HG02885 (cell line): ENCODE measurements around the gene BCL3.
"Not testable (repeated sequence)": the region's sequence is repeated elsewhere in the genome, so short reads cannot be mapped to it uniquely, and the experiment has no call there.

Source experiments
- ATAC-seq: cut with Tn5 transposase; IDR thresholded peaks from one replicate; pipeline ENCODE4 v1.9.1; 2021; ENCODE audit warnings: mild to moderate bottlenecking; ENCODE audit not compliant: unreplicated experiment, poor library complexity

BCL3 gene

DNA sequence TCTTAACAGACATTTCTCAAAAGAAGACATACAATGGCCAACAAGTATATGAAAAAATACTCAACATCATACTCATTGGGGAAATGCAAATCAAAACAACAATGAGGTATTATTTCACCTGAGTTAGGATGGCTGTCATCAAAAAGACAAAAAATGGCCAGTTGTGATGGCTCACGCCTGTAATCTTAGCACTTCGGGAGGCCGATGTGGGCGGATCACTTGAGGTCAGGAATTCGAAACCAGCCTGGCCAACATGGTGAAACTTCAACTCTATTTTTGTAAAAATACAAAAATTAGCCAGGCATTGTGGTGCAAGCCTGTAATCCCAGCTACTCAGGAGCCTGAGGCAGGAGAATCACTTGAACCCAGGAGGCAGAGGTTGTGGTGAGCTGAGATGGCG, 27.6 kb upstream of the BCL3 start:
- no peak for ATAC-seq

DNA sequence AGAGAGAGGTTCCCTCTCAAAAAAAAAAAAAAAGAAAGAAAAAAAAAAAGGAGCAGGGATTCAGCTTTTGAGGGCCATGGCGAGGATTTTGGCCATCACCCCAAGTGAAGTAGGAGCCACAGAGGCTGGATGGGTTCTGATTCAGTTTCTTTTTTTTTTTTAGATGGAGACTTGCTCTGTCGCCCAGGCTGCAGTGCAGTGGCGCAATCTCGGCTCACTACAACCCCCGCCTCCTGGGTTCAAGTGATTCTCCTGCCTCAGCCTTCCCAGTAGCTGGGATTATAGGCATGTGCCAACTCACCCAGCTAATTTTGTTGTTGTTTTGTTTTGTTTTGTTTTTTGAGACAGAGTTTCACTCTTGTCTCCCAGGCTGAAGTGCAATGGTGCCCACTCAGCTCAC, 27.1 kb upstream of the BCL3 start:
- not testable (repeated sequence) for ATAC-seq

GRCh38 chr19:44722131-44723121, 26.1 kb upstream of the BCL3 start:
- ATAC-seq, result no peak

DNA sequence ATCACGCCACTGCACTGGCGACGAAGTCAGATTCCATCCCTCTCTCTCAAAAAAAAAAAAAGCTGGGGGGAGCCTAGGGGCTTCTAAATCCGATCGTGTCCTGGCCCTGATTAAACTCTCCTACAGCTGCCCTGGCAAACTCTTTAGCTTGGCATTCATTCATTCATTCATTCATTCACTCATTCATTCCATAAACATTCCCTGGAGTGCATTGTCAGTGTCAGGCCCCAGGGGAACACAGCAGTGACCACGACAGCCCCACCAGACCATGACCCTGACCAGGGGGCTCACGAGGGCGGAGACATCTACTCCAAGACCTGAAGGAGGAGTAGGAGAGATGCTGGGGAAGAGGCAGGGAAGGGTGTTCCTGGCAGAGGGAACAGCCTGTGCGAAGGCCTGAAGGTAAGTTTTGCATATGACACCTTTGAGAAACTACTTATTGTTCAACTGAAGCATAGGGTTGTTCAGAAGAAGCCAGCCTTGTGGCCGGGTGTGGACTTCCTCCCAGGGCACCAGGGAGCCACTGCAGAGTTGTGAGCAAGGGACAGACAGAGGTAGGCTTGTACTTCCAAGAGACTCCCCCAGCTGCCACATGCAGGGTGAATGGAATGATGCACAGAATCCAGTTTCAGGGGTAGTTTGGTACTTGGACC, 25.1 kb upstream of the BCL3 start:
- ATAC-seq, result peak; percentile 31

DNA sequence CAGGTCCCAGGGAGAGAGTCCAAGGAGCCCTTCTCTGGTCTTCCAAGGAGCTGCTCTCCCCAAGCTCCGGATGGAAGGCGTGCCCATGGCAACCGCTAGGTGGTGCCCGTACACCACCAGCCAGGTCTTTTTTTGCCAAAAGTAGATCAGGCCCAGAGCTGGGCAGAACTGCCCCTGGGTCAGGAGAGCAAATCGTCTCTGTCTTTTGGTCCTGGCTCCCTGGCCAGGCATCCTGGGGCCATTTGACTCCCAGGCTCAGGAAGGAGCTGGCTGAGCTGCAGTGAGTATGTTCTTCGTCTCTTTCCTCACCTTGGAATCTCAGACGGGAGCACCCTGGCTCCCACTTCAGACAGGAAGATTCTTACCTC, 24.6 kb upstream of the BCL3 start:
- peak; percentile 78 for ATAC-seq

DNA sequence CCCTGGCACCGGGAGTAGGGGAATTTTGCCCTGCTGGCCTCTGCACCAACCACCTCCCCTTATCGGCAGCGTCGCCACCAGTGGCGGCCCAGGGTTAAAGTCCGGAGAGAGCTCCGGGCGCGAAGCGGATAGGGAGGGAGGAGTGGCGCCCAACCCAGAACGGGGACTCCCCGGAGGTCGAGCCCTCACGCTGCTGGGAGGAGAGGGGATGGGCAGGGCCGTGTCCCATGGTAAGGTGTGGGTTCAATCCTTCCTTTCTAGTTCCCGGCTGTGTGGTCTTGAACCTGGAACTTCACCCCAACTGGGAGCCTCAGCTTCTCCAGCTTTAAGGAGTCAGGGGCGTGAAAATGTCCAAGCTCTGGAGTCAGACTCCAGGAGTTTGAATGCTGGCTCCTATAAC, 23.3 kb upstream of the BCL3 start:
- no peak for ATAC-seq

DNA sequence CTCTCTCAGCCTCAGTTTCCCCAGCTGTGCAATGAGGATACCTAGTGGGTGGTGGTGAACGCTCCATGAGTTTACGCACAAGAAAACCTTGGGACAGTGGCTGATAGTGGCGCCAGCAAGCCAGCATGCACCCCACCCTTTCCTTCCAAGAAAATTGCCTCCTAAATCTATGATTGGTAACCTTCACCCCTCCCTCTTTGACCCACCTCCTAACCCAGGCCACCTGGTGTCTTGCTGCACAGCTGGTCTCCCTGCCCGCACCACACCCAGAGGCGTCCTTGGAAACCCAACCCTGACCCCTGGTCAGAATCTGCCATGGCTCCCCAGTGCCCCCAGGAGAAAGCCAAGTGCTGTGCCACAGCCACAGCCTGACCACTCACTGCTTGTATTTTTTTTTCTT, 22.8 kb upstream of the BCL3 start:
- ATAC-seq, result no peak

- no peak for ATAC-seq
These were observed 22.0 kb upstream of the BCL3 start for GRCh38 chr19:44726465-44726864.

GRCh38 chr19:44728178-44728577, 20.3 kb upstream of the BCL3 start:
- no peak for ATAC-seq

DNA sequence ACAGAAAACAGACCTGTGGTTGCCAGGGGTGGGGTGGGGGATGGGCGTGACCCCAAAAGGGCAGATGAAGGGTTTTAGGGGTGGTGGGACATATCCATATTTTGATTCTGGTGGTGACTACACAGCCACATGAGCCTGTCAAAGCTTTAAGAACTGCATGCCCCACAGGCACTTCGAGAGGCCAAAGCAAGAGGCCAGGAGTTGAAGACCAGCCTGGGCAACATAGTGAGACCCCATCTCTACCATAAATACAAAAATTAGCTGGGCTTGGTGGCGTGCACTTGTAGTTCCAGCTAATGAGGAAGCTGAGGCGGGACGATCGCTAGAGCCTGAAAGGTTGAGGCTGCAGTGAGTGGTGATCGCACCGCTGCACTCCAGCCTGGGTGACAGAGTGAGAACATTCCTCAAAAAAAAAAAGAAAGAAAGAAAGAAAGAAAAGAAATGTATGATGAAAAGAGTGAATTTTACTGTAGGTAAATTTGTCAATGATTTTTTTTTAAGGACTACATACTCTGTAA, 18.9 kb upstream of the BCL3 start:
- ATAC-seq, result no peak

DNA sequence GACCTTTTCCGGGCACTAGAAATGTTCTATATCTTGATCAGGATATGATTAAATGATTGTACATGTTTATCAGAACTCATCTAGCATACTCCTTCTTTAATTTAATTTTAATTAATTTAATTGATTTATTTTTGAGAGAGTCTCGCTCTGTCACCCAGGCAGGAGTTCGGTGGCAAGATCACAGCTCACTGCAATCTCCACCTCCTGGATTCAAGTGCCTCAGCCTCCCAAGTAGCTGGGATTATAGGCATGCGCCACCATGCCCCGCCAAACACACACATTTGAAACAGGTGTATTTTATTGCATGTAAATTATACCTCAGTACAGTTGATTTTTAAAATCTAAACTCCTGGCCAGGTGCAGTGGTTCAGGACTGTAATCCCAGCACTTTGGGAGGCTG, 17.4 kb upstream of the BCL3 start:
- no peak for ATAC-seq

GRCh38 chr19:44731622-44732021, 16.9 kb upstream of the BCL3 start:
- no peak for ATAC-seq

DNA sequence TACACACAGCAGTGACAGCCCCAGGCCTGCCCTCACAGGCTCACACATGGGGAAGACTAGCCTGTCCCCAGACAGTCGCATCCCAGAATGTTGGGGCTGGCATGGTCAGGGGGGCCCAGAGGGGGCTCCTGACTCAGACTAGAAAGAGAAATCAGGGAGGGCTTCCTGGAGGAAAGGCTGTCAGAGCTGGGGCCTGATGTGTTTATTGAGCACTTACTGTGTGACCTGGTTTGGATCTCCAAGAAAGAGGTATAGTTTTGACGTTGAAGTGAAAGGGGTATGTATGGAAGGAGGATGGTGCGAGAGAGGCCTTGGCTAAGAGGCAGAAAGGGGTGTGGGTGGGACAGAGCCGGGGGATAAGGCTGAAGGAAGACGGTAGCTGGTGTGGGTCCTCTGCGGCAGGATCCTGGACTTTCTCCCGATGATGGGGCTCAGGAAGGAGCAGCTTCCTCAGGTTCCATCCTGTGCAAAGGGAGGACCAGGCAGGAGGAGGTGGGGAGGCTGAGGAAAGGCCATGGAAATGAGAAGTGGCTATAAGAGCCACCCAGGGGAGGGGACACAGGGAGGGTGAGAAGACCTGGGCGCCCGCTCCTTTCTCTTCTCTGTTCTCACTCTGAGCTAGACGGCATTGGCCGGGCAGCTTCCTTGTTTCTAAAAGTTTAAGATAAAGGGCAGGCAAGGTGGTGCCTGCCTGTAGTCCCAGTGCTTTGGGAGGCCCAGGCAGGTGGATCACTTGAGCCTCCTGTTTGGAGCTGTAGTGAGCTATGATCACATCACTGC, 16.1 kb upstream of the BCL3 start:
- no peak for ATAC-seq

DNA sequence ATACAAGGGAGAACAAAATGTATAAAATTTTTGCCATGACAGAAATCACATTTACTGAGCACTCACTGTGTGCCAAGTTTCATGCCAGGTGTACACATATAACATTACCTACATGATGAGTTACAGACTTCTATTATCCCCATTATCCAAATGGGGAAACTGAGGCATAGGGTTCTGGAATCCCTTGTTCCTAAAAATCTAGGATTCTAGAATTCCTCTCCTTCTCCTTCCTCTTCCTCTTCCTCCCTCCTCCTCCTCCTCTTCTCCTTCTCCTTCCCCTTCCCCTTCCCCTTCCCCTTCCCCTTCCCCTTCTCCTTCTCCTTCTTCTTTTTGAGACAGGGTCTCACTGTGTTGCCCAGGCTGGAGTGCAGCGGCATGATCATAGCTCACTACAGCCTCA, 14.2 kb upstream of the BCL3 start:
- ATAC-seq, result no peak

DNA sequence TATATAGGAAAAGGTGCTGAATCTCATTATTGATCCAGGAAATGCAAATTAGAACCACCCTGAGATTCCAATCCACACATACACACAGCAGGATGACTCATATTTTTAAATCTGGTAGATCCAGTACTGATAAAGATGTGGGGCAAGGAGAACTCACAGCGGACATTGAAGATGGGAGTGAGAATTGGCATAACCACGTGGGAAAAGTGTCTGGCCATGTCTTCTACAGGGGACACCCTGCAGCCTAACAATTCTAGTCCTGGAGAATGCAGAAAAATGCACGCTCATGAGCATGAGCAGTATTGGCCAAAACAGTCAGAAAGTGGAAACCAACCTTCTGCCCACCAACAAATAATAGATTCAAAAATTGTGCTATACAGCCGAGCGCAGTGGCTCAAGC, 13.5 kb upstream of the BCL3 start:
- ATAC-seq, result no peak

DNA sequence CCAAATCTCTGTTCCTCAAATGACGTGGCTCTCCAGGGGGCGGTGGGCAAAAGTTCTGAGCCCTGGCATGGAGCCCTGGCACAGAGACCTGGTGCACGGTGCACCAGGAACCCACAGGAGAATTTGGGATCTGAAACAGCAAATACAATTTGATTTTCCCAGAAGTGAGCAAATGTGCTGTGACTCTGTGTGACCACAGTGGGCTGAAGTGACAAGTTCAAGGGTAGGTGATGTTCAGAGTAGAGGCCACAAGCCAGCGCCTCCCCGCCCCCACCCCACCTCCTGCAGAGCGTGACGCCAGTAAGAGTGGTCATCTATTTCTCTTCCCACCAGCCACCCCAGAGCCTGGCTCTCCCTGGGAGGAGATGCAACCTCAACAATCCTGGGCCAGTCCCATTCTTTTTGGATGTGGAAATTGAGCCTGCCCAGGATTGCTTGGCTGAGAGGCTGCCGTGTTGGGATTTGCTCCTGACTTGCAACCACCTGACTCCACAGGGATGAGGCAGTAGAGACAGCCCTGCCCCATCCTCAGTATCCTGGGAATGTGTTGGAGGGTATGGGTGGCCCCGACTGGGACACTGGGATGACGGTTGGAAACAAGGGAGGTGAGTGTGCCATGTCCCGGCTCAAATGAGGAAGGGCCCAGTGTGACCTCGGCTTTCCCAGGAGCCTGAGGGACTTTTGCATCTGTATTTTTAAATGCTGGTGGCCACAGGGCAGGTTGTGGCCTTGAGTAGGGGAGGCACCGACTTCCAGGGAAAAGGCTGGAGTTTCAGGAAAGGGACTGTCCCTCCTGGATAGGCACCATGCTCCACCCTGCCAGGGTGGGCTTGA, 11.1 kb upstream of the BCL3 start:
- ATAC-seq, result no peak

- ATAC-seq, result no peak
These were observed 10.4 kb upstream of the BCL3 start for GRCh38 chr19:44738136-44738535.

DNA sequence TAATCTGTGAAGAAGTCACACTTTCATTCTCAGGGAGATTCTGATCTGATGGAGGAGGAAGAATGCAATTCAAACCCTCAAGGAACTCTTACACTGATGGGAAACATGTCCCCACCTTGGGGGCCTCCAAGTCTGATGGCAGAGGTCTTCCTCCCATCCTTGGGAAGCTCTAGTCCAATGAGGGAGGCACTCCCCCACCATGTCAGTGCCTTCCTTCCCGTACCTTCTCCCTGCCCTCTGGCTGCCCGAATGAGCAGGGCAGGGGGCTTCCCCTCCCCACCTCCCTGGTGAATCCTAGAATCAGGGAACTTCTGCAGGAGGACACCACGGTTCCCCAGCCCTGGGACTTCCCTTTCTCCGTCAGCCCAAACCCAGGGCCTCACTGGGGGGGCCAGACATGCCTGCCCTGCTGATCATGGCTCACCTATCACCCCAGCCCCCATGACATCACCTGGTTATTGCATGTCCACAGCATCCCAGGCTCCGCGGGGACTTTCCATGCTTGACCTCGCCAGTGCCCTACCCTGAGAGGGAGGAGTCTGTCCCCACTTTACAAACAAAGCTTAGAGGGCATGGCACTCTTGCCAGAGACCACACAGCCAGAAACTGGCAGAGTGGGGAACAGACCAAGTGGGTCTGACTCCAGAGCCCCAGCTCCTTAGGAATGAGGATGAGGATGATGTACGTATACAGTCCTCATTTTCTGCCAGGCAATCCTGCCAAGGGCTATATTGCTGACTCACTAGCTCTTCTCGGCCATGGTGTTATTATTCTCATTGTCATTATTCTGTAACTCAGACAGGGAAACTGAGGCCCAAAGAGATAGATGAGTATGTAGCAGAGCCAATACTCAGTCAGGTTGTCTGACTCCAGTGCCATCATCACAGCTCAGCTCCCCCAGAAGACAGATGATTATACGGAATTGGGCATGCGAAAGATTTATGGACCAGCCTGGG, 9.6 kb upstream of the BCL3 start:
- no peak for ATAC-seq

DNA sequence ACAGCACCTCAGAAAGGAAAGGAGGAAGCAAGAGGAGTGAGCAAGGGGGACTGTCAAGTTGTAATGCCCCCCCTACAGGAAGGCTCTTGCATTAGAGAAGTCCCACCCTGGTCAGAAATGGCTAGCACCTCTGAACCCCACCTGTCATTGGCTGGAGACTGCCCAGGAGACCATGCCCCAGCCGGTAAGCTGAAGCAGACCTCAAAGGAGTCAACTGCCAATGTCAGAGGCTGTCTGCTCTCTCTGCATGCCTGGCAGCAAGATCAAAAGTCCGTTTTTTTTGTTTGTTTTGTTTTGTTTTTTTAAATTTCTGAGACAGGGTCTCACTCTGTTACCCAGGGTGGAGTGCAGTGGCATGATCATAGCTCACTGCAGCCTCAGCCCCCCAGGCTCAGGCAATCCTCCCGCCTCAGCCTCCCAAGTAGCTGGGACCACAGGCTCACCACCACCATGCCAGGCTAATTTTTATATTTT, 8.1 kb upstream of the BCL3 start:
- ATAC-seq, result no peak
